GM18868 (cell line): ENCODE data around the gene ST3GAL3.

ENCODE experiments used
- ATAC-seq: cut with Tn5 transposase; IDR thresholded peaks from one replicate; pipeline ENCODE4 v1.9.1; 2021; ENCODE audit warnings: mild to moderate bottlenecking, moderate library complexity; ENCODE audit not compliant: unreplicated experiment

Gene ST3GAL3, protein sequence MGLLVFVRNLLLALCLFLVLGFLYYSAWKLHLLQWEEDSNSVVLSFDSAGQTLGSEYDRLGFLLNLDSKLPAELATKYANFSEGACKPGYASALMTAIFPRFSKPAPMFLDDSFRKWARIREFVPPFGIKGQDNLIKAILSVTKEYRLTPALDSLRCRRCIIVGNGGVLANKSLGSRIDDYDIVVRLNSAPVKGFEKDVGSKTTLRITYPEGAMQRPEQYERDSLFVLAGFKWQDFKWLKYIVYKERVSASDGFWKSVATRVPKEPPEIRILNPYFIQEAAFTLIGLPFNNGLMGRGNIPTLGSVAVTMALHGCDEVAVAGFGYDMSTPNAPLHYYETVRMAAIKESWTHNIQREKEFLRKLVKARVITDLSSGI

DNA sequence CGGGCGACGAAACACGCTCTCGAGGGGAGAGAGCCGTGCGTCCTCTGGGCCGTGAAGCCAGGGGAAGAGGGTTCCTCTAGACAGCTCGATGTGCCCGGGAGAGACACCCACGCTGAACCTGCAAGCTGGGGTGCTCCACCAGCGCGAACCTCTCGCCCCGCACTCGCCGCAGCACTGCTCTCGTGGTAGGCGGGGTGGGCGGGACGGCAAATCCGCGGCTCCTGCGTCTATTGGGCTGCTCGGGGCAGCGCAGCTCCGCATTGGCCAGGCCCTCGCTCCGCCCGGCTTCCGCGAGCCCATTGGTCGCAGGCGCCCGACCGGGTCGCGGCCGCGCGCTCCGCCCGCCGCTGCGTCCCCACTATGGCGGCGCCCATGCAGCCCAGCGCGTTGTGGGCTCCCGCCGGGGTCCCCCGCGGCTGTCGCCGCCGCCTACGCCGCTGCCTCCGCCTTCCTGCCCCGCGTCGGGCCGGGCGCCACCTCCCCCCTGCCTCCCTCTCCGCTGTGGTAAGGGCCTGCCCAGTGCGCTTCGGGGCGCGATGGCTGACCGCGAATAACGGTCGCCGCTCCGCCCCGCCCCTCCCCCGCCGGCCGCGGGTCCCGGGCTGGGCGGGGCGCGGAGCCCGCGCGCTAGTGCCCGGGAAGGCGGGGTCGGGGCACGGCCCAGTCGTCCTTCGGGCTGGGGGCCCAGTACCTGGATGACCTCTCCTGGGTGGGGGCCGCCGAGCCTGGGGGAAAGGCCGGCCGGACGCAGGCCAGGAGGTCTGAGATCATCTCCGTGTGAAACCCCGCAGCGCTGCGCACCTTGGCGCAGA, at the start of gene ST3GAL3:
Gene ST3GAL3, plus strand, starts transcription at position 347 of the 812 bp plus-strand sequence. CDS start 28,727 bp downstream, outside the sequence.
- ATAC-seq = peak; percentile 94

DNA sequence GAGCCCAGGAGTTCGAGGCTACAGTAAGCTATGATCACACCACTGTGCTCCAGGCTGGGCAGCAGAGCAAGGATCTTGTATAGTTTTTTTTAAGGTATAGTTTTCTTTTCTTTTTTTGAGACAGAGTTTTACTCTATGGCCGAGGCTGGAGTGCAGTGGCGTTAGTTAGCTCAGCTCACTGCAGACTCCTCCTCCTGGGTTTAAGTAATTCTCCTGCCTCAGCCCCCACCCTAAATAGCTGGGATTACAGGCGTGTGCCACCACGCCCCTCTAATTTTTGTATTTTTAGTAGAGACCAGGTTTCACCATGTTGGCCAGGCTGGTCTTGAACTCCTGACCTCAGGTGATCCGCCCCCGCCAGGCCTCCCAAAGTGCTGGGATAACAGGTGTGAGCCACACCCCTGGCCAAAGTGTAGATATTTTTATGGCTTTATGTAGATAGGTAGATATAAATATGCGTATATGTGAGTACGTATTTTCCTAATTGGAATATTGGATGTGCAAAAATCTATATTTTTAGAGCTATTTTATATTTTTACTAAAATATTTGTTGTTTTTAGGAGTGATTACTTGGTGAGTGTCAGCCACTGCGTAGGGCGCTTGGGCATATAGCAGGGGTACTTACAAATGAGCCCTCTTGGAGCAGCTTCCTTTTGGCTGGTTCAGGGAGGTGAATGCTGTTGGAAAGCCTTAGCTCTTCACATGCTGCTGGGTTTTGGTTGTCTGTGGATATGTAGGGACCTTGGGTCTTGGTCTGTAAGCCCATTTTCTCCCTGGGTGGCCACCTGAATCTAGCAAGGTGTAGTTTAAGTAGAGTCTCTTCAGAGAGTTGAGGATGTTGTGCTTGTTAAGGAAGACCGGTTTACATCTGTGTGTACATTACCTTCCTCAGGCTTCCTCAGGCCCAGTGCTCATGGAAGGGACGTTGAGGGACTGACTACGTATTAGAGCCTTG, 47.8 kb upstream of the ST3GAL3 start:
- ATAC-seq = no peak

GRCh38 chr1:43660355-43660754, 47.0 kb upstream of the ST3GAL3 start:
- ATAC-seq = no peak

DNA sequence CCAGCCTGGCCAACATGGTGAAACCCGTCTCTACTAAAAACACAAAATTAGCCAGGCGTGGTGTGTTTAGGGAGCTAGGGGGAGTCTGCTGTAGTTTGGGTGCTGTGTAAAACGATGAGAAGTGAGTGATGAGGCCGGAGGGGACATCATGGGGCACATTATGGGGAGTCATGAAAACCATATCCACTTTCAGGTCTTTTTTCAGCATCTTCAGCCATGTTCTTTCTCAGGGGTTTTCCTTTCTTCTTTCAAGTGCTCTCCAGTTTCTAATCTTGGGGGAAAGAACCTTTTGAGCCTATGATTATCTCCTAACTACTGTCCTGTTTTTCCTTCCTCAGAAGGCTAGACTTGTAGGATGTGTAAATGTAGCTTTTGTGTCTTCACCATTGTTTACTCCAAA, 43.0 kb upstream of the ST3GAL3 start:
- ATAC-seq = no peak

- no peak for ATAC-seq
Measured at GRCh38 chr1:43666608-43667007, 40.7 kb upstream of the ST3GAL3 start.

- ATAC-seq = no peak
Measured at GRCh38 chr1:43668956-43669355, 38.4 kb upstream of the ST3GAL3 start.

- ATAC-seq = no peak
Measured at GRCh38 chr1:43669878-43670277, 37.5 kb upstream of the ST3GAL3 start.

DNA sequence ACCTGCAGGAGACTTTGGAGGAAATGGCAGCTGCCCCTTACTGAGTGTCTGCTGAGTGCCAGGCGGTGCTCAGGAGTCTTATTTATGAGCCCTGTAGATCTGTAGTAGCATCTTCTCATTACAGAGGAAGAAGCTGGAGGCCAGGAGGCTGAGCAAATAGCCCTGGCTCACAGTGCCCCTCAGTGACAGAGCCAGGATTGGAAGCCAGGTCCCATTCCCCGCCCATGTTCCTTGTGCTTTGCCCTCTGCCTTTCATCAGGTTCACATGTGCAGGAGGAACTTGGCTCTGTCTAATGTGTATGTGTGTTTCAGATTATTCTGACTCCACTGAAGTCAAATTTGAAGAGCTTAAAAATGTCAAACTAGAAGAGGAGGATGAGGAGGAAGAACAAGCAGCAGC, 36.1 kb upstream of the ST3GAL3 start:
- no peak for ATAC-seq

GRCh38 chr1:43671626-43672330, 35.6 kb upstream of the ST3GAL3 start:
- ATAC-seq = no peak

DNA sequence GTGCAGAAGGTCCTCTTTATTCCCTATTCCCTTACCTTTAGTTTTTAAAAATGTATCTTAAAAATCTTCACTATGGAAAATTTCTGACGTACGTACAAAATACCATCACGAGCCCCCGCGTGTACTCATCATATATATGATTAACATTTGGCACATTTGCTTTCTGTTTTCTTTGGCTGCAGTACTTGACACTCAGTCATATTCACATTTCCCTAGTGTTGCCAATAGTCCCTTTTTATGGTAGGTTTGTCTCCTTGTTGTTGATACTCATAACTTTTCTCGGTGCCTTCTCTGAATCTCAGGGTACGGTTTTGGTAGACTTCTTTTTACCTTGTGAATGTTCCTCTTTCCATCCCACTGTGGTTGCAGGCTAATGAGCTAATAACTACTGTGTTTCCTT, 34.1 kb upstream of the ST3GAL3 start:
- no peak for ATAC-seq

GRCh38 chr1:43678940-43679339, 28.4 kb upstream of the ST3GAL3 start:
- ATAC-seq = no peak

- ATAC-seq = no peak
Measured at GRCh38 chr1:43683560-43683959, 23.8 kb upstream of the ST3GAL3 start.

DNA sequence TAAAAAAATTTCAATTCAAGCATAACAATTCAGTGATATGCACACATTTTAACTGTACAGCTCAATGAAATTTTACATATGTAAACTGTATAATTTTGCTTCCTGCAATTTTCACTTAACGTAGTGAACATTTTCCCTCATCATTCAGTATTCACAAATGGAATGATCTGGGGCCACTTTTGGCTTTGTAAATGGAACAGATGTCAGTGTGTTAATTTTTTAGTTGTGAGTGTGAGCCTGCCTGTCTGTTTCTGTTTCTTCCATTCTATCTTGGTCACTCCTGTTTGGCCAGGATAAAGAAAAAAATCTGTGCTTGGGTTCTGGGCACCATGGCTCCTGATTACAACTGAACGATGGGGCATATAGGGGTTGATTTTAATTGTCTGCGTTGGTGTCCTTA, 20.5 kb upstream of the ST3GAL3 start:
- no peak for ATAC-seq

GRCh38 chr1:43687301-43688108, 19.8 kb upstream of the ST3GAL3 start:
- ATAC-seq = no peak

DNA sequence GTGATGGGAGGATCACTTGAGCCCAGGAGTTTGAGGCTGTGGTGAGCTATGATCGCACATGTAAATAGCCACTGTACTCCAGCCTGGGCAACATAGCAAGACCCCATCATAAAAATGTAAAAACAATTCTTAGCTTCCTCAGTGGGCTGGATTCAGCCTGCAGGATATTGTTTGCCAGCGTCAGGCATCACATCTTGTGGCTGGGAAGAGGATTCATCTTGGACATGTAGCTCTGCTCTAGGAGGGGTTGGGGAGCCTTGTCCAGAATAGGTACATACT, 19.3 kb upstream of the ST3GAL3 start:
- no peak for ATAC-seq

GRCh38 chr1:43688594-43689000, 18.7 kb upstream of the ST3GAL3 start:
- ATAC-seq = no peak

GRCh38 chr1:43689289-43689688, 18.0 kb upstream of the ST3GAL3 start:
- no peak for ATAC-seq

DNA sequence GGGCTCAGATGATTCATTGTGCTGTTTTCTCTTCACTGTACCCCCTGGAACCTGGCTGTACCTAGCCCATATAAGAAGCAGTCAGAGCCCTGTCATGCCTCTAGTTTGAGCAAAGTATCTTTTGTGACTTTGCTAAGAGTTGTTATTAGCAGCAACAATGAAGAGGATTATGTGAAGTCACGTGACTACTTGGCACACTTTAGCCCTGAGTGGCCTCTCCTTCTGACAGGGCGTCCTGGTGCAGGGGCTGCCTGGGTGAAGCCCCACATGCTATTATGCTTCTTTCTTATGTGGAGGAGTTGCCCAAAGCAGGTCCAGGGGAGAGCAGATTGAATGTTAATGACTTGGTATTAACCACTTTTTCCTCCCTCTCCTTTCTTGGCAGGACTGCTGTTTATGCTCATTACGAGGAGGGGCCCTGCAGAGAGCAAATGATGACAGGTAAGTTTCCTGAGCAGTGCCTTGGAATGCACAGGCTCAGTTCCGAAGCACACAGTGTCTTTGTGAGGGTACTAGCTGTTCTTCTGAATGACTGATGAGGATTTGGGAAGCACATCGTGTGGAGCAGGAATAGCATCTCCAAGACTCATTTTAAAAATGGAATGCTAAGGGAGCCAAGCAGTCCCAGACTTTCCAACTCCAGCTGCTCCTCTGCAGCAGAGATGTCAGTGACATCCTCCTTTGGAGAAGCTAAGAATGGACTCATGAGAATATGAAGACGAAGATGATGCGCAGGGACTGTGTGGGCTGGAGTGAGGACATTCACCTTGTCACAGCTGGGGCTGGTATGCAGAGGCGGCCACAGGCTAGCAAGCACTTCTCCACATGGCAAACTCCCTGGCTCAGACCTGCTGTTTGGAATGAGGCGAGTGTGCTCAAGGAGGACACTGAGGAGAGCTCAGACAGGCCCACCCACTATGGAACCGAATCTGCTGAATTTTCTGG, 15.2 kb upstream of the ST3GAL3 start:
- ATAC-seq = no peak

GRCh38 chr1:43693371-43693770, 14.0 kb upstream of the ST3GAL3 start:
- no peak for ATAC-seq
